GM12878 (cell line): ENCODE results near the gene IGSF8. TPM values are rescaled to one million over a fixed set of nuclear protein-coding genes. Genes with fewer than 3 reads are reported as not detected.

ENCODE experiments used
- ATAC-seq: fragments of 200-7000 bp; cut with Tn5 transposase; 3 replicates; pipeline ENCODE4 v1.9.1; 2020; ENCODE audit warnings: mild to moderate bottlenecking, moderate library complexity
- BruUV-seq: library from RNA; stranded (reverse); fragments of 400-500 nt; replicated peaks from 2 replicates; lab custom pipeline; 2021; lab: Mats Ljungman, UMichigan
- CTCF ChIA-PET: fragments of 300-600 bp; sonication (Branson Sonifier 250); formaldehyde crosslinking; extraction: SDS; loops from one replicate; lab custom pipeline; 2021; ENCODE audit warnings: inconsistent platforms; lab: Yijun Ruan, JAX
- POLR2A ChIA-PET: fragments of 350-600 bp; formaldehyde crosslinking; extraction: SDS; loops from one replicate; lab custom pipeline; 2021; ENCODE audit warnings: inconsistent platforms; lab: Charles Lee
- RAD21 ChIA-PET: fragments of 300-600 bp; sonication (Branson Sonifier 250); formaldehyde crosslinking; loops from one replicate; lab custom pipeline; 2023; ENCODE audit warnings: antibody characterized with exemption; ENCODE audit not compliant: unreplicated experiment; lab: Charles Lee
- SMC1A ChIA-PET: fragments of 300-600 bp; sonication (Branson Sonifier 250); formaldehyde crosslinking; loops from one replicate; lab custom pipeline; 2023; ENCODE audit not compliant: unreplicated experiment, uncharacterized antibody; lab: Charles Lee
- DNase-seq: peaks from one replicate; pipeline ENCODE4 v3.0.0-alpha.2; 2011; ENCODE audit warnings: low read depth, low spot score
- FAIRE-seq: peaks from 3 replicates; lab custom pipeline; 2011; peaks lifted over from hg19 to GRCh38; lab: Jason Lieb, UNC
- H2AFZ ChIP-seq: 2 replicates; pipeline ENCODE4 v1.6.0; 2011; ENCODE audit warnings: low read depth, low read length, control low read depth; ENCODE audit not compliant: control insufficient read depth
- H3K27ac ChIP-seq: 2 replicates; pipeline ENCODE4 v1.5.1; 2011; ENCODE audit warnings: control low read depth; ENCODE audit not compliant: control insufficient read depth, insufficient read depth
- H3K27me3 ChIP-seq, 2 experiments: replicated peaks in 1 of 2; 2 replicates each; pipeline versions ENCODE4 v1.6.0 to v1.6.1; 2011; ENCODE audit warnings: low read length in 1 of 2; ENCODE audit not compliant: control insufficient read depth in 2 of 2, insufficient read depth in 2 of 2
- H3K36me3 ChIP-seq, 2 experiments: 2 replicates each; pipeline ENCODE4 v1.5.1; 2011; ENCODE audit warnings: low read length in 1 of 2; ENCODE audit not compliant: control insufficient read depth in 2 of 2, insufficient read depth in 2 of 2
- H3K4me1 ChIP-seq: 2 replicates; pipeline ENCODE4 v1.6.1; 2011; ENCODE audit warnings: mild to moderate bottlenecking, low read length, moderate library complexity, mixed read lengths; ENCODE audit not compliant: control insufficient read depth, insufficient read depth
- H3K4me2 ChIP-seq: 2 replicates; pipeline ENCODE4 v1.6.0; 2011; ENCODE audit warnings: control low read depth; ENCODE audit not compliant: control insufficient read depth, insufficient read depth
- H3K4me3 ChIP-seq: fragments of 200-600 bp; sonication (generic); 2 replicates; pipeline ENCODE4 v1.5.1; 2016
- H3K79me2 ChIP-seq: 2 replicates; pipeline ENCODE4 v1.6.0; 2011; ENCODE audit warnings: low read length; ENCODE audit not compliant: control insufficient read depth, insufficient read depth
- H3K9ac ChIP-seq: 2 replicates; pipeline ENCODE4 v1.8.0; 2011; ENCODE audit warnings: low read length, control low read depth, mixed read lengths; ENCODE audit not compliant: control insufficient read depth, insufficient read depth
- H3K9me3 ChIP-seq: replicated peaks from 3 replicates; pipeline ENCODE4 v1.5.1; 2011; ENCODE audit warnings: mild to moderate bottlenecking, low read length; ENCODE audit not compliant: control insufficient read depth, insufficient read depth
- H4K20me1 ChIP-seq: 2 replicates; pipeline ENCODE4 v1.6.0; 2011; ENCODE audit not compliant: control insufficient read depth, insufficient read depth
- BCL11A ChIP-seq: IDR thresholded peaks from 2 replicates; pipeline ENCODE4 v1.6.1; 2011; ENCODE audit warnings: low read depth, low read length
- CEBPZ ChIP-seq: fragments of 150-350 bp; IDR thresholded peaks from 2 replicates; pipeline ENCODE4 v1.6.1; 2016; ENCODE audit warnings: low read depth, low read length
- CUX1 ChIP-seq: IDR thresholded peaks from 2 replicates; pipeline ENCODE4 v1.6.1; 2012; ENCODE audit warnings: improper control_type of control experiment, low read depth, low read length; ENCODE audit not compliant: insufficient replicate concordance
- MXI1 ChIP-seq: fragments of 150-350 bp; IDR thresholded peaks from 2 replicates; pipeline ENCODE4 v1.6.1; 2011; ENCODE audit warnings: low read depth, mild to moderate bottlenecking, inconsistent platforms, low read length, improper control_type of control experiment
- SMC3 ChIP-seq: IDR thresholded peaks from 2 replicates; pipeline ENCODE4 v1.6.1; 2011; ENCODE audit warnings: low read length, improper control_type of control experiment, borderline replicate concordance
- SPI1 ChIP-seq: IDR thresholded peaks from 2 replicates; pipeline ENCODE4 v1.6.1; 2011; ENCODE audit warnings: low read depth, mild to moderate bottlenecking, low read length, moderate library complexity, borderline replicate concordance; ENCODE audit not compliant: insufficient read depth
- ZBTB40 ChIP-seq: fragments of 450-650 bp; IDR thresholded peaks from 2 replicates; pipeline ENCODE4 v1.6.1; 2016; ENCODE audit warnings: mild to moderate bottlenecking, moderate library complexity, borderline replicate concordance
- WGBS: methylation state at CpG from one replicate; pipeline ENCODE4 v1.1.6; 2016; ENCODE audit warnings: low lambda C conversion rate; ENCODE audit not compliant: insufficient replicate concordance, insufficient coverage; ENCODE audit errors: missing lambda C conversion rate; 5-methylcytosine and 5-hydroxymethylcytosine counted together
- in situ Hi-C: fragments of 300-500 bp; cut with MboI; formaldehyde crosslinking; loops from 9 replicates; pipeline ENCODE4 v1.14.3; 2018; ENCODE audit warnings: mixed read lengths
- intact Hi-C: fragments of 100-400 bp; cut with micrococcal nuclease; formaldehyde crosslinking; loops from one replicate; pipeline ENCODE4 v1.14.2; 2022; ENCODE audit not compliant: unreplicated experiment
- polyA plus RNA-seq, 11 experiments: library from polyadenylated mRNA; depleted of rRNA in 4 of 11; unstranded in 6 of 11; stranded (reverse) in 5 of 11; fragments of >200 nt; fragmentation: Nextera tagmentation in 4 of 11; fragmentation: Illumina TruSeq in 1 of 11; extraction: Ambion mirVana in 4 of 11; extraction: Trizol in 1 of 11; gene quantifications; 1 replicate in 1 of 11; 2 replicates in 10 of 11; pipeline versions ENCODE4 v1.2.1 to v1.2.3, GENCODE V29; 2011 to 2016; ENCODE audit warnings: inconsistent platforms in 2 of 11, missing spikeins in 2 of 11, low read depth in 1 of 11
- total RNA-seq, 4 experiments: library from RNA; depleted of rRNA in 3 of 4; stranded (reverse); fragments of >200 nt in 3 of 4; fragmentation: Illumina TruSeq in 1 of 4; extraction: Trizol in 1 of 4; gene quantifications; 2 replicates each; pipeline versions ENCODE4 v1.2.1 to v1.2.3, GENCODE V29; 2013 to 2021

Gene IGSF8
- total and polyA plus RNA-seq, 10 of the 15 experiments (the other 5 are each of a cell fraction or from before 2014, with no cell fraction given) = 0.64 to 24.7 (median 13.9) TPM

- no peak for TF ChIP-seq CEBPZ
- no peak for TF ChIP-seq SMC3
- no peak for TF ChIP-seq CUX1
Observed at GRCh38 chr1:160144921-160145320, 46.5 kb upstream of the IGSF8 start (continued).

GRCh38 chr1:160143695-160144094, 45.3 kb upstream of the IGSF8 start:
- 0 out of 3 replicates have a peak, but pooled peaks have one; percentile 26 for ATAC-seq
- RAD21 ChIA-PET = no interaction called here
- BruUV-seq = no TSS peak
- SMC1A ChIA-PET = no interaction called here
- 0% methylated on average over 1 of the region's 1 CpG for WGBS
- Histone ChIP-seq H3K27ac (no peak overlapping the region), H3K79me2 (no peaks in the 10 kb centered on the region), H3K4me1 (no peaks in the 10 kb centered on the region), H3K9ac (no peak overlapping the region), H3K4me2 (no peak overlapping the region), H3K9me3 (no peaks in the 10 kb centered on the region), H3K27me3 (no peaks in the 10 kb centered on the region; a peak in 2 of 4 replicates), H2AFZ (no peak overlapping the region), H4K20me1 (no peaks in the 10 kb centered on the region), H3K4me3 (no peak overlapping the region), H3K36me3 (no peaks in the 10 kb centered on the region)
- no peak for FAIRE-seq
- no peak for TF ChIP-seq ZBTB40
- no peak for TF ChIP-seq MXI1
- no peak for TF ChIP-seq BCL11A
- TF ChIP-seq SPI1 = peak; percentile 80
- DNase-seq = no peak
- POLR2A ChIA-PET = no interaction called here
- in situ Hi-C loops (no loop called here), intact Hi-C loops (no loop called here)
- CTCF ChIA-PET = no interaction called here
